ENCODE data around the gene CIDEC. TPM values are rescaled to one million over a fixed set of nuclear protein-coding genes. Genes with fewer than 3 reads are reported as not detected.
A peak's percentile ranks its signal among the peaks of the same experiment; 100 is the strongest.

Gene CIDEC
- total and polyA plus RNA-seq, 2 of the 13 experiments (the other 11 are each of a cell fraction or from before 2014, with no cell fraction given): 2.5 to 10.4 TPM

GRCh38 chr3:9902372-9903237 lies 22.6 kb upstream of the CIDEC start, which contains the start of gene IL17RE (continued):
- TF ChIP-seq ATF4 (CRISPR knock-in tag; IDR thresholded peaks at IDR 0.05) (no peak), ZSCAN31 (CRISPR knock-in tag; IDR thresholded peaks at IDR 0.05; ENCODE audit: low read depth) (peak; percentile 18; the same call in 1 of the 2 replicates), ZNF230 (CRISPR knock-in tag; IDR thresholded peaks at IDR 0.05) (peak; percentile 52; the same call in 1 of the 2 replicates), LBX2 (CRISPR knock-in tag; IDR thresholded peaks at IDR 0.05; ENCODE audit: borderline replicate concordance) (no peak), ZNF570 (CRISPR knock-in tag; IDR thresholded peaks at IDR 0.05; ENCODE audit: borderline replicate concordance) (no peak), HBP1 (CRISPR knock-in tag; IDR thresholded peaks at IDR 0.05; ENCODE audit: low read depth) (no peak), NCOA1 (CRISPR knock-in tag; IDR thresholded peaks at IDR 0.05) (peak; percentile 75; the same call in 1 of the 2 replicates), ZNF263 (CRISPR knock-in tag; IDR thresholded peaks at IDR 0.05) (no peak), ATF1 (CRISPR knock-in tag; IDR thresholded peaks at IDR 0.05) (no peak), UBTF (CRISPR knock-in tag; IDR thresholded peaks at IDR 0.05) (no peak; the same call in 1 of the 2 replicates), SIN3B (IDR thresholded peaks at IDR 0.05; ENCODE audit: low read length) (no peak), FOXO1 (CRISPR knock-in tag; IDR thresholded peaks at IDR 0.05) (no peak), ZNF672 (CRISPR knock-in tag; IDR thresholded peaks at IDR 0.05) (no peak), SNAPC2 (CRISPR knock-in tag; IDR thresholded peaks at IDR 0.05) (no peak), HINFP (CRISPR knock-in tag; IDR thresholded peaks at IDR 0.05; ENCODE audit: low read depth) (0 out of 2 replicates have a peak, but pooled peaks have one; percentile 22), ZSCAN9 (CRISPR knock-in tag; IDR thresholded peaks at IDR 0.05; ENCODE audit: borderline replicate concordance) (no peak), ZNF773 (CRISPR knock-in tag; IDR thresholded peaks at IDR 0.05; ENCODE audit: borderline replicate concordance) (no peak)
- TF ChIP-seq, protein P1, sequence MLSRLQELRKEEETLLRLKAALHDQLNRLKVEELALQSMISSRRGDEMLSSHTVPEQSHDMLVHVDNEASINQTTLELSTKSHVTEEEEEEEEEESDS (CRISPR knock-in tag; IDR thresholded peaks at IDR 0.05; ENCODE audit: borderline replicate concordance): no peak
- TF ChIP-seq, protein P2, sequence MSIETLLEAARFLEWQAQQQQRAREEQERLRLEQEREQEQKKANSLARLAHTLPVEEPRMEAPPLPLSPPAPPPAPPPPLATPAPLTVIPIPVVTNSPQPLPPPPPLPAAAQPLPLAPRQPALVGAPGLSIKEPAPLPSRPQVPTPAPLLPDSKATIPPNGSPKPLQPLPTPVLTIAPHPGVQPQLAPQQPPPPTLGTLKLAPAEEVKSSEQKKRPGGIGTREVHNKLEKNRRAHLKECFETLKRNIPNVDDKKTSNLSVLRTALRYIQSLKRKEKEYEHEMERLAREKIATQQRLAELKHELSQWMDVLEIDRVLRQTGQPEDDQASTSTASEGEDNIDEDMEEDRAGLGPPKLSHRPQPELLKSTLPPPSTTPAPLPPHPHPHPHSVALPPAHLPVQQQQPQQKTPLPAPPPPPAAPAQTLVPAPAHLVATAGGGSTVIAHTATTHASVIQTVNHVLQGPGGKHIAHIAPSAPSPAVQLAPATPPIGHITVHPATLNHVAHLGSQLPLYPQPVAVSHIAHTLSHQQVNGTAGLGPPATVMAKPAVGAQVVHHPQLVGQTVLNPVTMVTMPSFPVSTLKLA (IDR thresholded peaks at IDR 0.05): no peak

Measured in HepG2 (cell line).